Gastroesophageal sphincter (tissue), 3 donors: ENCODE results near the gene ROCK1.

Experiments
- POLR2AphosphoS5 ChIP-seq: sonication (generic); formaldehyde crosslinking; IDR thresholded peaks from one replicate; pipeline ENCODE4 v1.6.1; 2017; ENCODE audit warnings: antibody characterized with exemption
- TF ChIP-seq, protein P1 (sequence below), 4 experiments: fragments of 200-600 bp in 2 of 4; fragments of 450-650 bp in 2 of 4; sonication (generic) in 1 of 4; IDR thresholded peaks; one replicate each; pipeline ENCODE4 v1.5.1; 2017 to 2019; ENCODE audit warnings: antibody characterized with exemption in 4 of 4, mild to moderate bottlenecking in 2 of 4, moderate library complexity in 2 of 4

- TF ChIP-seq, protein P1, sequence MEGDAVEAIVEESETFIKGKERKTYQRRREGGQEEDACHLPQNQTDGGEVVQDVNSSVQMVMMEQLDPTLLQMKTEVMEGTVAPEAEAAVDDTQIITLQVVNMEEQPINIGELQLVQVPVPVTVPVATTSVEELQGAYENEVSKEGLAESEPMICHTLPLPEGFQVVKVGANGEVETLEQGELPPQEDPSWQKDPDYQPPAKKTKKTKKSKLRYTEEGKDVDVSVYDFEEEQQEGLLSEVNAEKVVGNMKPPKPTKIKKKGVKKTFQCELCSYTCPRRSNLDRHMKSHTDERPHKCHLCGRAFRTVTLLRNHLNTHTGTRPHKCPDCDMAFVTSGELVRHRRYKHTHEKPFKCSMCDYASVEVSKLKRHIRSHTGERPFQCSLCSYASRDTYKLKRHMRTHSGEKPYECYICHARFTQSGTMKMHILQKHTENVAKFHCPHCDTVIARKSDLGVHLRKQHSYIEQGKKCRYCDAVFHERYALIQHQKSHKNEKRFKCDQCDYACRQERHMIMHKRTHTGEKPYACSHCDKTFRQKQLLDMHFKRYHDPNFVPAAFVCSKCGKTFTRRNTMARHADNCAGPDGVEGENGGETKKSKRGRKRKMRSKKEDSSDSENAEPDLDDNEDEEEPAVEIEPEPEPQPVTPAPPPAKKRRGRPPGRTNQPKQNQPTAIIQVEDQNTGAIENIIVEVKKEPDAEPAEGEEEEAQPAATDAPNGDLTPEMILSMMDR (IDR thresholded peaks at IDR 0.05): no peak
- no peak for TF ChIP-seq POLR2AphosphoS5
Observed at GRCh38 chr18:21090680-21091079, 20.9 kb downstream of the ROCK1 start.
